ENCODE results near the gene NASP. TPM values are rescaled to one million over a fixed set of nuclear protein-coding genes. Genes with fewer than 3 reads are reported as not detected.

Gene NASP
- polyA plus RNA-seq, 1 experiment, result 74.8 TPM

DNA sequence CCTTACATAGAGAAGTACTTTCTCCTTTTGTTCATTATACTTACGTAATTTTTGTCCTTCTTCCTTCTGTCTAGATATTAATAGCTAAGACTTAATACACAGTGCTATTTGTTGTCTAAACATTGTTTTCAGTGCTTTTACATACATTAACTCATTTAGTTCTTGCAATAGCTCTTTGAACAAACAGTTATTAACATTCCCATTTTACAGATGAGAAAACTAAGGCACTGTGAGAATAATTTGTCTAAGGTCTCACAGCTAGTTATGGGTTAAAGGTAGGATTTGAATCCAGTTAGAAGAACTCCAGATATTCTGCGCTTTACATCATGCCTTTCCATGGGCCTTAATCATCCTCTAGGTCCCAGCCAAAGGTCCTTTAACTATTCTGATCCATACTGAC is 20.4 kb downstream of the NASP start:
- no peak overlapping the region for H3K27ac ChIP-seq (ENCODE audit: low read depth, low read length)
- no peak for DNase-seq (ENCODE audit: low read depth, low spot score)
- H3K4me3 ChIP-seq (ENCODE audit: low read depth, low read length), result no peak overlapping the region
- H3K27me3 ChIP-seq (ENCODE audit: control insufficient read depth, insufficient read depth, low read length), result no peaks in the 10 kb centered on the region
- POLR2A ChIA-PET, result no interaction called here
- no peaks in the 10 kb centered on the region for H3K9me3 ChIP-seq (ENCODE audit: control insufficient read depth, insufficient read depth, low read length)
- CTCF ChIA-PET, result no interaction called here
- no peak for TF ChIP-seq CTCF (IDR thresholded peaks at IDR 0.05; ENCODE audit: low read depth, low read length)

- Histone ChIP-seq H3K27ac (ENCODE audit: low read depth, low read length) (no peak overlapping the region), H3K27me3 (ENCODE audit: control insufficient read depth, insufficient read depth, low read length) (no peaks in the 10 kb centered on the region), H3K9me3 (ENCODE audit: control insufficient read depth, insufficient read depth, low read length) (no peaks in the 10 kb centered on the region), H3K4me3 (ENCODE audit: low read depth, low read length) (no peak overlapping the region)
- no peak for DNase-seq (ENCODE audit: low read depth, low spot score)
- CTCF ChIA-PET, result no interaction called here
- POLR2A ChIA-PET, result no interaction called here
- TF ChIP-seq CTCF (IDR thresholded peaks at IDR 0.05; ENCODE audit: low read depth, low read length), result no peak
Observed at GRCh38 chr1:45607404-45608074, 23.7 kb downstream of the NASP start.

GRCh38 chr1:45608175-45609156 is 24.6 kb downstream of the NASP start:
- Histone ChIP-seq H3K27ac (ENCODE audit: low read depth, low read length) (no peak overlapping the region), H3K4me3 (ENCODE audit: low read depth, low read length) (no peak overlapping the region), H3K9me3 (ENCODE audit: control insufficient read depth, insufficient read depth, low read length) (no peaks in the 10 kb centered on the region), H3K27me3 (ENCODE audit: control insufficient read depth, insufficient read depth, low read length) (no peaks in the 10 kb centered on the region)
- no peak for DNase-seq (ENCODE audit: low read depth, low spot score)
- ChIA-PET CTCF (interaction anchor here (0.6 kb wide), 1 partner anchor 21 kb away, joined by 8 read pairs; no protein-coding TSS in a partner anchor), POLR2A (no interaction called here)
- no peak for TF ChIP-seq CTCF (IDR thresholded peaks at IDR 0.05; ENCODE audit: low read depth, low read length)

DNA sequence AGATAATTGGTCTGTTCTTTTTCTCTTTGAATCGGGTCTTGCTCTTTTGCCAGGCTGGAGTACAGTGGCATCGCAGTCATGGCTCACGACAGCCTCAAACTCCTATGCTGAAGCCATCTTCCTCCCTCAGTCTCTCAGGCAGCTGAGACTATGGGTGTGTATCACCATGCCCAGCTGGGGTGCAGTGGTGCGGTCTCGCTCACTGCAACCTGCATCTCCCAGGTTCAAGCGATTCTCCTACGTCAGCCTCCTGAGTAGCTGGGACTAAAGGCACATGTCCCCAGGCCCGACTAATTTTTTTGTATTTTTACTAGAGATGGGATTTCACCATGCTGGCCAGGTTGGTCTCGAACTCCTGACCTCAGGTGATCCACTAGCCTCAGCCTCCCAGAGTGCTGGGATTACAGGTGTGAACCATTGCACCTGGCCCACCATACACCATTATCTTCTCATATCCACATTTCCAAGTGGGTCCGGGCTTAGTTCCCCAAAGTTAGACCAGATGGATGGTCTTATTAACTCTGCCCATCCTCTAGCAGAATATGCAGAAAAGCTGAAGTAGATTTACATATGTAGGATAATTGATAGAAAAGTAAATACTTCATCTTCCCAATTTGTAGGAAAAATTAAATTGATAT is 26.9 kb downstream of the NASP start:
- Histone ChIP-seq H3K27me3 (ENCODE audit: control insufficient read depth, insufficient read depth, low read length) (no peaks in the 10 kb centered on the region), H3K9me3 (ENCODE audit: control insufficient read depth, insufficient read depth, low read length) (no peaks in the 10 kb centered on the region), H3K27ac (ENCODE audit: low read depth, low read length) (no peak overlapping the region), H3K4me3 (ENCODE audit: low read depth, low read length) (no peak overlapping the region)
- no peak for TF ChIP-seq CTCF (IDR thresholded peaks at IDR 0.05; ENCODE audit: low read depth, low read length)
- POLR2A ChIA-PET, result no interaction called here
- CTCF ChIA-PET, result no interaction called here
- no peak for DNase-seq (ENCODE audit: low read depth, low spot score)

Measured in AG04450 (cell line).